GM19438 (cell line): ENCODE data around the gene PARD3.
"Not testable (repeated sequence)": the region's sequence is repeated elsewhere in the genome, so short reads cannot be mapped to it uniquely, and the experiment has no call there.

Source experiments
- ATAC-seq: cut with Tn5 transposase; IDR thresholded peaks from one replicate; pipeline ENCODE4 v1.9.1; 2021; ENCODE audit warnings: low read depth; ENCODE audit not compliant: unreplicated experiment

The PARD3 gene

GRCh38 chr10:34746094-34746493 is 69.0 kb downstream of the PARD3 start:
- ATAC-seq, result no peak

DNA sequence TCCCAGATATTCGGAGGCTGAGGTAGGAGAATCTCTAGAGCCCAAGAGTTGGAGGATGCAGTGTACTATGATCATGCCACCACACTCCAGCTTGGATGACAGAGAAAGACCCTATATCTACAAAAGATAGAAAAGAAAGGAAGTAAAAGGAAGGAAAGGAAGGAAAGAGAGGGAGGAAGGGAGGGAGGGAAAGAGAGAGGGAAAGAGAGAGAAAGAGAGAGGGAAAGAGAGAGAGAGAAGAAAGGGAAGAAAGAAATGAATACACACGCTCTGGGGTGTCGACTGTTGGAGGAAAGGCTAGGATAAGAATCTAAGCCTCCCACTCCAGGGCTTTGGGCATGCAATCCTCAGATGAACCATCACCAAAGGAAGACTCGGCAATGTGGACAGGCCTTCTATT is 69.9 kb downstream of the PARD3 start:
- ATAC-seq, result no peak

GRCh38 chr10:34744590-34744989 is 70.5 kb downstream of the PARD3 start:
- ATAC-seq, result no peak

GRCh38 chr10:34743814-34744213 is 71.3 kb downstream of the PARD3 start:
- no peak for ATAC-seq

- ATAC-seq, result no peak
Observed at GRCh38 chr10:34742456-34742855, 72.6 kb downstream of the PARD3 start.

- not testable (repeated sequence) for ATAC-seq
Observed at GRCh38 chr10:34741087-34741486, 74.0 kb downstream of the PARD3 start.

- no peak for ATAC-seq
Observed at GRCh38 chr10:34740321-34740720, 74.8 kb downstream of the PARD3 start.

DNA sequence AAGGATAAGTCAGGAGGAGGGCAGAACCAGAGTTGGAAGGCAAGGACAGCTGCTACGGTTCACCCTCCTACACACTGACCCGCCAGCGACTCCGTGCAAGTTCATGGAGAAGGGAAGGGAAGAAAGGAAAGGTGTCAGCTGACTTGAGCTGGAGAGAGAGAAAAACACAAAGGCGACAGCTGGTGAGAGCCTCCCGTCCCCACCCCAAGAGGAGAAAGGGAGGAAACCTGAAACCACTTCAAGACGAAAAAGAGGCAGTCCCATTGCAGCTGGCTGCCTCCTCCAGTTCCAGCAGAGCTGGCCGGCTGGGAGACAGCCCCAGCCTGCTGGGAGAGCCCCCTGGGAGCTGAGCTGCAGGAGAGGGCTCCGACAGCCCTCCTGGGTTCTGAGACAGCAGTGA is 75.2 kb downstream of the PARD3 start:
- ATAC-seq, result no peak

- ATAC-seq, result no peak
Observed at GRCh38 chr10:34737772-34738169, 77.3 kb downstream of the PARD3 start.

GRCh38 chr10:34736976-34737771 is 77.9 kb downstream of the PARD3 start:
- ATAC-seq, result no peak

- ATAC-seq, result no peak
Observed at GRCh38 chr10:34734918-34735317, 80.2 kb downstream of the PARD3 start.

GRCh38 chr10:34732926-34733325 is 82.2 kb downstream of the PARD3 start:
- no peak for ATAC-seq

DNA sequence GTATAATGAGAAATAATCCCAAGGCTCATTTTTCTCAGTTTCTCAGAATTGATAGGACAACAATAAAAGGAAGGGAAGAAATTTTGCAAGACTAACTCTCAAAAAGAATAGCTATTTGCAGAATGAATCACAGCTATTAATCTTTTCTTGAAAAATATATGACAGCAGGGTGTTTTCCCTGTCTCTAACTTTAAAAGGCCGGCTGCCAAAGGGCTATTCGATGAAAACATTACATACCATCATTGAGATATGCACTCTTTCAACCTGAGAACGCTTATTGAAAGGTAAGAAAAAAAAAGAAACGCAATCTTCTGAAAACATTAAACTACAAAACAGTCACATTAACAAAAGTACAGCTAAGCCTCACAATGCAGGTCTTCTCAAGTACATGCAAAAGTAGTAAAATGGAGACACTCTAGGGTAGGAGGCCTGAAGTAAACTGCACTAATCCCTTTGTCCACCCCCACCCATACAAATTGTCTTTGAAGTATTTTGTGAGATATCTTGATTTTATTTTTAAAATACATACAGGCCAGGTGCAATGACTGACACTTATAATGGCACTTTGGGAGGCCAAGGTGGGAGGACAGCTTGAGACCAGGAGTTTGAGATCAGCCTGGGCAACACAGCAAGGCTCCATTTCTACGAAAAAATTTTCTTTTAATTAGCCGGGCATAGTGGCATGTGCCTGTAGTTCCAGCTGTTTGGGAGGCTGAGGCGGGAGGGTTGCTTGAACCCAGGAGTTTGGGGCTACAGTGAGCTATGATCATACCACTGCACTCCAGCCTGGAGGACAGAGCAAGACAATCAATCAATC is 83.0 kb downstream of the PARD3 start:
- ATAC-seq, result no peak

DNA sequence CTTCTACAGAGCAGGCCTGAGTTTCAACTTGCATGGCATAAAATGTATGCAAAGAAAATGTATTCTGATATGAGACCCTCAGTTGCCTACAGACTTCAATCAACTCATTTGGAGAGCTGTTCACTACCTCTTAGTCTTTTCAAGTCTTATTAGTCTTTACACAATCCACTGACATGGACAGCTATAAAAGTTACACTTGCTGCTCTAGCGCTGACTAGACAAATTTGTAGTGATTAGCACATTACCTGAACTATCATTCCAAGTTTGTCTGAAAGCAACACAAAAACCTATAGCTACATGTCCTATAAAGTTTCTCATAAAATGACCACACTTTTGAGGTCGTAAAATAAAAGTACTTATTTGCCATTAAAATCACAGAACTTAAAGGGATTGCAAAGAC is 83.9 kb downstream of the PARD3 start:
- no peak for ATAC-seq

DNA sequence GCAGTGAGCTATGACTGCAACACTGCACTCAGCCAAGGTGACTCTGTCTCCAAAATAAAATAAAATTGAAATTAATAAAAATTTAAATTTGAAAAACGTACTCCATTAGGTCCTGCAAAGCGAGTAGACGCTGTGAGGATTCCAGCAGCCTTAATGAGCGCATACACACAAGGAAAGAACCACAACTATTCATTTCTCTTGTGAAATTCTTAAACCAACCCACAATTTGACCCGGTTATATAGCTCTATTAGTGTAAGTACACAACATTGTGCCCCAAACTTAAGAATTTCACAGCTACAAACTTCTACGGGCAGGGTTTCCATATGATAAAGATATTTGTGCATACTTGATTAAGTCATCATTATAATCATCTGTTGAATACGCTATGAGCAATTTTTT is 84.4 kb downstream of the PARD3 start:
- no peak for ATAC-seq

DNA sequence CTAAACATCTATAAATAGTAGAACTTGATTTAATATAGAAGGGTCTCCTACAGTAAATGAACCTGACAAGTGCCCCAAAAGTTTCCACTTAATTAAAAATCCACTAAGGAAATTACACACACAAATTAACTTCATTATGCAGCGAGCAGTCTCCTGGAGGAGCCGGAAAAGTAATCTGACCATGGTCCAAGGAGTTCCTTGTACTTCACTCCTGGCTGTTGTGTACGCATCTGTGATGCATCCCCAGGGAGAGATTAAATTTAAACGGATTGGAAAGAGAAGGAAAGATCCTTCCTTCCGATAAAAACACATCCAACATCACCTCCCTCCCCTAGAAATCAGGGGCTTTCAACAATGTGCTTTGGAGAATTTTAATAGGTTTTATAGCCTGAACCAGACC is 85.5 kb downstream of the PARD3 start:
- no peak for ATAC-seq

GRCh38 chr10:34728361-34728760 is 86.7 kb downstream of the PARD3 start:
- no peak for ATAC-seq

GRCh38 chr10:34727595-34728033 is 87.5 kb downstream of the PARD3 start:
- ATAC-seq, result no peak

DNA sequence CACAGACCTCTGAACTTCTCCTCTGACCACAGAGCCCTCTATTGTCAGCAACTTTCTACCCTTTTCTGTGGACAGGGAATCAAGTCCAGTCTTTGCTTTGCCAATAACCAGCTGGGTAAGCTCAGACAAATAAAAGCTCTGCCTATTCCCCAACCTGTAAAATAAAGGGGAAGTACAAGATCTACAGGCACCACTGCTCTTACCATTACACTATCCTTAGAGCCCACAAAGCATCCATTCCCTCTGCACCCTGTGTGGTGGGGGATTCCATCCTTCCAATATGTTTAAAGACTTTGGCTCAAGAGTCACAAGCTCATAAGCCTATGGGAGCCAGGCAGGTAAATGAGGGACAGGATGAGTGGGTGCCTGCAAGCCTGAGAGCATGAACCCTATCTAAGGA is 88.2 kb downstream of the PARD3 start:
- no peak for ATAC-seq

GRCh38 chr10:34723750-34724149 is 91.3 kb downstream of the PARD3 start:
- ATAC-seq, result no peak

- ATAC-seq, result no peak
Observed at GRCh38 chr10:34722404-34722803, 92.7 kb downstream of the PARD3 start.
